Amniotic stem cell (primary cell): Measurements from ENCODE around the gene PBX4.

Experiments used
- DNase-seq: peaks from one replicate; lab custom pipeline; 2025; lab: John Stamatoyannopoulos, UW

Gene PBX4

DNA sequence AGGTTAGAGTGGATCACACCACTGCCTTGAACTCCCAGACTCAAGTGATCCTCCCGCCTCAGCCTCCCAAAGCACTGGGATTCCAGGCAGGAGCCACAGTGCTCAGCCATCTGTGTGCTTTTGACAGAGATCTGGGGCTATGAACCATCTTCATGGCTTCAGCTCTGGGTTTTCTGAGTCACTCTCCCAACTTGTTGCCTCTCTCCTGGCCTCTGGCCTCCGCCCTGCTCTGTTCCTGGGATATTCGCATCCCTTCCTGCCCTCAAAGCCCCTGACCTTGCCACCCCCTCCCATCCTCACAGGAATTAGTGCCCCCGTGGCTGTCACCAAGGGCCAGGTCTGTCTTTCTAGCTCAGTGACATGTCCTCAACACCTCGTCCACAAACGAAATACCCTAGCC, 30.7 kb upstream of the PBX4 start:
- no peak for DNase-seq

DNA sequence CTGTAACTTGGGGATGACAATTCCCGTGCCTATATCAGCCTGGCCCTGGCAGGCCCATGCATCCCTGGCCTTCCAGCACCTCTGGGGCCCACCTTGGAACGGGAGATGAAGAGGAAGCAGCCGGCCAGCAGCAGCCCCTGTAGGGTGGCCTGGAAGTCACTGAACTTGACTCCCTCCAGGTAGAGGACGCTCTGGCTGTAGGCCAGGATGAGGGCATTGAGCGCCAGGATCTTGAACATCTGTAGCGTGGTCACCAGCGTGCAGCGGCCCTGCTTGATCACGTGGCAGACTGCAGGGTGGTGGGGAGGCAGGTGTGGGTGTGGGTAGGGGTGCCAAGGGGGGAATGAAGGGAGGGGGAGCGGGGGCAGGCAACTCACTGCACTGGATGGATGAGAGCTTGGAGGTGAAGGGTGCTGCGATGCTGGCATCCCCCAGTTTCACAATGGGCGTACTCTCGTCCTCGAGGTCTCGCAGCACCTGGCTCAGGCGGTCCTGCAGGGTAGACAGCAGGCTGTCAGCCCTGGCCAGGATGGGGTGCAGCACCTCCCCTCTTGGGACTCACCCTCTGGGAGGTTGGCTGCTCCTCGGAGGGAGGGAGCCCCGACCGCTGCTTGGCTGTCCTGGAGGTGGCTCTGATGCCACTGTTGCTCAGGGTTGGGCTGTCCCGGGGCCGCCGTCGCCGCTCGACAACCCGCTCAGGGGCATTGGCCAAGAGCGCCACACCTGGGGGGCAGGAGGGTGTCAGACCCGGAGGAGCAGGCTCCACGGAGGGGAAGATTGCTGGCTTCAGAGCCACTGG, 28.7 kb upstream of the PBX4 start:
- no peak for DNase-seq

DNA sequence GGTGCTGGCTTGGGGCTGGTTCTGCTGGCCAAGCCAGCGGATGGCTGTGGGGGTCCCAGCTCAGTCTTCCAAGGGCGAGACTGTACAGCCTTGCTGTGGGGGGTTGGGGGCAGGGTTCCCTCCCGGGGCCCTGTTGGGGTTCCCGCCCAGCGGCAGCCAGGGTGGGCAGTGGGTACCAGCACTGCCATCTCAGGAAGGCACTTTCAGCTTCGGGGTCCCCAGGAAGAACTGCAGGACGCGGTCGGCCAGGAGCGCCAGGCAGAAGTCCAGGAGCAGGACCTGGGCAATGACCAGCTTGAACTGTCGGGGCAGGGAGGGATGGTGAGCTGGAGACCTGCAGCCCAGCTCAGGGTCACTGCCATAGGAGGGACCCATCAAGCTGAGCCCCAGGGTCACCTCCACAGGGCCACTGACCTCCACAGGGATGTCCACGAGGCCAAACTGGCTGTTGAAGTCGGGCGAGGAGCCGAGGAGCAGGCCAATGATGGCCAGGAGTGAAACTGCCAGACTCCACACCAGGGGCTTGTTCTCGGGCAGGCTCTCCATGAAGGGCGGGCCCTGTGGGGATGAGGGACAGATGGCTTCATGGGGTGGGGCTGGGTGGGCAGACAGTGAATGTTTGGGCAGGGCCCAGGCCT, 26.9 kb upstream of the PBX4 start:
- no peak for DNase-seq

DNA sequence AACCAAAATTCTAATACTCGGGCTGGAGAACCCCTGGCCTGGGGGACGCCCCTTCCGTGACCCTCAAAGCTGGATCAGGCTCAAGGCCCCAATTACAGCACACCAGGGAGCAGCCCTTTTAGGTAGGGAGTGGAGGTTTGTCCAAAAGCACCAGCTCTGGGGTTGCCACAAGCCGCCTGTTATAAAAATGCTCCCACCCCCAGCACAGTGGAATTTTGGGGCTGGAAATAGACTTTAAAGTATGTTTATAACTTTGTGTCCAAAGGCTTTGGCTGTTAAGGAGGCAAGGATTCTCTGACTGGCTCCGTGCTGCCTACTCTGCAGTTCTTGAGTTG, 25.5 kb upstream of the PBX4 start:
- no peak for DNase-seq

DNA sequence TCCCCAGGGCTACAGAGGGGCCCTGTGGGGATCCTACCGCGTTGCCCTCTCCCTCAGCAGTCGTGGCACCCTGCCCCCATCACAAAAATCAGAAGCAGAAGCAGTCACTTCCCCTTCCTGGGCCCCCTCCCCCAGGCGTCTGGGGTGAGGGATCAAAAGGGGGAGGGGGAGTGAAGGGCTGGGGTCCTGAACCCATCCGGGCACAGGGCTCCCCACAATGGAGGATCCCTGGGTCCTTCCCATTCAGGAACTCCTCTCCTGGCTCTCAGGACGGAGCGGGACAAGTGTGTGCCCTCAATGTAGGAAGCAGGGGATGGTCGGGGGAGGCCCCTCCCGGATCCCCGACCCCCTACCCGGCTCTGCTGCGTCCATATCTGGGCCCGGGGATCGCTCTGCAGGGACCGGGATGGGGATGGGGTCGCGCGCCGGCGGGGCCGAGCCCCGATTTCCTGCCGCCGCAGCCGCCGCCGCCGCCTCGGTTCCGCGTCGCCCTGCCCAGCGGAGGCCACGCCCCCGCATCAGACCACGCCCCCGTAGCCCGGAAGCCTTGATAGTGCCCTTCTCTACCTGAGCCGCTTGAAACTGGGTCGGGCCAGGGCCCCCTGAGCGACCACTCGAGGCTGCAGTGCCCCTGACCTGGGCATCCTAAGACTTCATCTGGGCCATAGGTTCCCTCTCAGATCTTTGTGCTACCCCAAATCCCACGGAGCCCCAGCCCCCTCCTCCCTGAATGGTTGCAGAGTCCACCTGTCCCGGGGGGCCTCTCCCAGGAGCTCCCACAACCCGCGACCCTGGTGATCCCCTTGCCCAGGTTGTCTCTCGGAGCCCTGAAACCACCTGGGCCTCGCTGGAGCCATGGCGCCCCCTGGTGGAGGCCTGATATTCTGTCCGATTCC, 24.9 kb upstream of the PBX4 start, which contains the start of gene GMIP:
TSS of gene GMIP (minus strand) at position 500 of the 896 bp plus-strand sequence. CDS start at position 372, 128 bp downstream.
- no peak for DNase-seq

DNA sequence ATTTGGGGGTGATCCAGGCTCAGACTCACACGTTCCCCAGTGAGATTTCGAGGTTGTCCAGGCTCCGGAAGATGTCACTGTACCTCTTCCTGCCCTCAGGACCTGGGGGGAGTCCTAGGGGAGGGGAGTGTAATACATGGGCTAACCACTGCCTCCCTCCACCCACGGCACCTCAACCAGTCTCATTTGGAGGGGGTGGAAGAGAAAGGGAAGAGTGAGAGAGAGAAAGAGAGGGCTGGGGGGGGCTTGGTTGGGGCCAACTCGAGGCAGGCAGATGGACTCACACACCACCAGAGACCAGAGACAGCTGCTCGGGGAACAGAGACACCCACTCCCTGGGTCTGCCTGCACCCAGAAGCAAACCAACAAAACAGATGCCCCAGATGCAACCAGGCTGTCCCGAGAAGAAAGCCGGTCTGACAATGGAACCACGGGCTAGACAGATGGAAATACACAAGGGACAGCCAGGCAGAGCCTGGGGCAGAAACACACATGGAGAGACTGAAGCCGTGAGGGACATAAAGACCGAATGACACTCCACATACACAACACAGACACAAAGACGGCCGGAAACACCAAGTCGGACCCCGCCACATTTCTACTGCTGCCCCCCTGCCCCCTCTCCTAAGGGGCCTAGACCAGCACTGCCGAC, 24.1 kb upstream of the PBX4 start:
- DNase-seq = no peak

DNA sequence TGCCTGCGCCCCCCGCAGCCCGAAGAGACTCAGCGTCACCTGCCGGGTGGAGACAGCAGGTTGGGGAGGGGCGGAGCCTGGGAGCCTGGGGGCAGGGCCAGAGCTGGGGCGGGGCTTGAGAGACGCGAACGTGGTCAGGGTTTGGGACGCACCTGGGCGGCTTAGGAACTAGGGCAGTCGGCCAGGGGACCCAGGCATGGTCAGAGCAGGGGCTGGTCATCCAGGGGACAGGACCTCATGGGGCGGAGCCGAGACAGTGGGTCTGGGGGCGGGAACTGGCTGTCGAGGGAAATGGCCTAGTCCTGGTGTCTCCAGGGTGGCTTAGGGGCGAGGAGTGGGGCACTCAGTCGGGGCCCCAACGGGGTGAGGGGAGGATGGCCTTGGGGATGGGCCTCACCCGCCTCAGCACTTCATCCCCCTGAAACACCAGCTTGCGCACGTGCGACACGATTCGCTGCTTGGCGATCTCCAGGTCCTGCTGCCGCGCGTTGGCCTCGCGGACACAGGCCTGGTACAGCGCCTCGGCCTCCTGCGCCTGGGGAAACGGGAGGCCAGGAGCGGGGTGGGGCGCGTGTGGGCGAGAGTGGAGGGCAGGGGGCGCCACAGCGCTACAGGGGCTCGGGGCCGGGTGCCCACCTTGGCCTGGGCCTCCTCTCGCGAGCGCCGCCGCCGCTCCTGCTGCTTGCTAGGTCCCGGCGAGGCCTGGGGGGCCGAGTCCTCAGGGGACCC, 19.2 kb upstream of the PBX4 start:
- DNase-seq = no peak

DNA sequence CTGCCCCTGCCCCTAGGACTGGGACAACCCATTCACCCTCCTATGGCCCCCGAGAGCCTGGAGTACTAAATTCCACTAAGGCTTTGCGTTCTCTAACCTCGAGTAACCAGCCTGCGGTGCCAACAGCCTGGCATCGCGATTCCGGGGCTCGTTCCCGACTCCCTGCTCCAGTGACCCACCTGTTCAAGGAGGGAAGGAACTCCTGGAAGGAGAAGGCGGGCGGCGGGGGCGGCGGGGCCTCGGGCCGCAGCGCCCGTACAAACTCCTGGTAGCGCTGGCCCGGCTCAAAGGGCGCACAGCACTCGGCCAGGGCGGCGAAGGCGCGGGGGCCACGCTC, 18.7 kb upstream of the PBX4 start:
- DNase-seq = no peak

DNA sequence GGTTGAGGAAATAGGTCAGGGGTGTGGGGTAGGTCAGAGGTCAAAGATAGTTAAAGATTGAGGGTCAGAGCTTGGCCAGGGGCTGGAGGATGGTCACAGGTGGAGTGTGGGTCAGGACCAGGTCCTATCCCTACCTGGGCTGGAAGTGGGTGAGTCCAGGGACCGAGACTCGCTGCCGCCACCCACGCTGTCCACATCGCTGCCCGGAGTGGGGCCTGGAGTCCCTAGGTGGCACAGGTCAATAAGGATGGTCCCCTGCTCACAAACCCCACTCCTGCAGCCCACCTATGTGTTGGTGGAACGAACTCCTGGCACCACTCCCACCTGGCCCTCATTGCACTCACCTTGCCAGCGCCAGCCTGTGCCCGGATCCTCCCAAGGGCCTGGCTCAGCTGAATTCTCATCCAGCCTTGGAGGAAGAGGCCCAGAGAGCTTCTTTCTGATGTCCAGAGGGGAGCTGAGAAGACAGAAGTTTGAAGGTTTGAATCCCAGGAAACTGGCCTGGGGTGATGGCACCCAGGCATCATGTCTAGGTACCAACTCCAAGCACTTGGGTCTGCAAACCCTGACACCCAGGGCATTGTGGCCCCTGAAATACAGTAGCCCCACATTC, 18.2 kb upstream of the PBX4 start:
- DNase-seq = no peak

DNA sequence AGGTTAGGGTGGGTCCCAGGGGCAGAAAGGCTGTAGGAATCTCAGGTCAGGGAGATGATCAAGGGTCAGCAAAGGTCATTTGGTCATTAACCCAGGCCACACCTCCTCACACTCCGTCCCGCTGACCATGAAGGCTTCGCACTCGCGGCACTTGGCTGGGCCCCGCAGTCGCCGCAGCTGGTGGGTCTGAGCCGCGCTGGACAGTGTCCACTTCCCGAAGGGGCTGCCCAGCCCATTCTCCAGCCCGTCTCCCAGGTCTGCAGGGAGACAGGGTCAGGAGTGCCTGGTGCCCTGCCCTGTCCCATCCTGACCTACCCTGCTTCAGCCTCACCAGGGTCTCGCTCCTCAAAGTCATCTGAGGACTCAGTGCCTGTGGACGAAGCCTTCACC, 16.8 kb upstream of the PBX4 start:
- DNase-seq = no peak

DNA sequence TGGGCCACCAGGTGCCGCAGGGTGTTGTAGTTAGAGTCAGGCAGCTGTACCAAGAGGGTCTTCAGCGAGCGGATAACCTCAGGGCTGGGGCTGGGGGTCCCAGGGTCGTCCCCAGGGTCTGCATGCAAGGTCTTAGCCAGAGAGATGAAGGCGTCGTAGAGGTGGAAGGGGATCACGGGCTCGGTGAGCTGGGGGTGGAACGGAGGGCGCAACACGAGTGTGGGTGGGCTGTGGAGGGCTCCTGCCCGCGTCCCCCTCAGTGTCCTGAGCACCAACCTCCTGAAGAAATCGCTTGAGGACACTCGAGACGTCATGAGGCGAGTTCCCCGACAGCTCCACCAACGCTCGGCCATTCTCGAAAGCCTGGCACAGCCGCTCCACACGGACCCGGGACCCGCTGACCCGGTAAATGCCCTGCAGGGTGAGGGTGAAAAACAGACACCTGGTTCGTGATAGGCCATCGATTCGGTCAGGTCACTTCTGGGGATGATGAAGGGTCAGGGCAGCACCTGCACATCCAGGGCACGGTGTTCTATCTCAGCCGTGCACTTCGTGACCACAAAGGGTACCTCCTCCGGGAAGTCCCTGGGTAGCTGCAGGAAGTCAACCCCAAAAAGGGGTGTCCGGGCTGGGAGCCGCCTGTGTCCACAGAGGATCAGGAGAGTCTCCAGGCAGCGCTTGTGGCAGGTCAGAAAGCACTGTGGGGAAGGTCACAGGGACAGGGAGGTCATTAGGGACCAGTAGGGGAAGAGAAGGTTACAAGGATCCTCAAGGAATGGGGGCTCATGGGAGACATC, 16.2 kb upstream of the PBX4 start:
- DNase-seq = no peak

DNA sequence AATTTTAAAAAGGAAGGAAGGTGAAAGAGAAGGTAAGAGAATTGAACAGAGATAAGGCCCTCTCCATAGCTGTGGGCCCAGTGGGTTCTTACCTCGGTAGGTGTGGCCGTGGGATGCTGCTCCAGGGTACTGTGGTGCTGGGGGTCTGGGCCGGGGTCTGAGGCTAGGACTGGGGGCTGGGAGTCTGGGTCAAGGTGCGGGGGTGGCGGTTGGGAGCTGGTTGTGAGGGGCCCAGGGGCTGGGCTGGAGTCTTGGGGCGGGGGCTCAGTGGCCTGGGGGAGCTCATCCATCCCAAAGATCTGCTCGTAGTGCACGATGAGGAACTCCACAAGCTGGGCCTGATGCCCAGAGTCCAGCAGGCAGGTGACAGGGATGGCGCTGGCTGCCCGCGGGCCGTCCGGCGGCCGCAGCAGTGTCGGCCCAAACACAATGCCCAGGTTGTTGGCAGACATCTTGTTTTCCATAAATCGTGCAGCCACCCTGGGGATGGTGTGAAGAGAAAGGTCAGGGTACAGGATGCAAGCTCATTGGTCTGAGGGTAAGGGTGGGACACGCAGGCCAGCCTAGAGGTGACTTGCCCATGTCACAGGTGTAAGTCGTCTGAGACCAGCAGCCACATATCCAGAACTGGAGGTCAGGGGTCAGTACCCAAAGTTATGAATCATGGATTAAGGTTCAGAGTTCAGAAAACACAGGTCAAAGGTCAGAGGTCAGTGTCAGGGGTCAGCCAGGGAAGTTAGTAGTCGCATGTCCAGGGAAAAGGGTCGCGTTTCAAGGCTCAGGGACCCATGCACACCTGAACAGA, 15.4 kb upstream of the PBX4 start:
- DNase-seq = no peak

DNA sequence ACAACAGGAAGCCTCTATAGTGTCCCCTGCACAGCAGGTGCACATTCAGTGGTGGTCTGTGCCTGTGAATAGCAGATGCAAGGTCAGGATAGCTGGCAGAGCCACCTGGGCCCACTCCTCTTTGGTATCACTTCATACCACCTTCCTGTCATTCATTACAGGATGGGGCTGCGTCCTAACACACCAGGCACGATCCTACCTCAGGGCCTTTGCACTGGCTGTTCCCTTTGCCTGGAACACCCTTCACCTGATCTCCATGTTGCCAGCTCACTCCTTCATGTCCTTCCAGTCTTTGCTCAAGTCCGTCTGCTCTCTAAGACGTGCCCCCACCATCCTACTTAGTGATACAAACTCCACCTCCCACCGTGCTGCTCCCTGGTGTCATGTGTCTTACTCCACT, 14.2 kb upstream of the PBX4 start:
- DNase-seq = no peak

DNA sequence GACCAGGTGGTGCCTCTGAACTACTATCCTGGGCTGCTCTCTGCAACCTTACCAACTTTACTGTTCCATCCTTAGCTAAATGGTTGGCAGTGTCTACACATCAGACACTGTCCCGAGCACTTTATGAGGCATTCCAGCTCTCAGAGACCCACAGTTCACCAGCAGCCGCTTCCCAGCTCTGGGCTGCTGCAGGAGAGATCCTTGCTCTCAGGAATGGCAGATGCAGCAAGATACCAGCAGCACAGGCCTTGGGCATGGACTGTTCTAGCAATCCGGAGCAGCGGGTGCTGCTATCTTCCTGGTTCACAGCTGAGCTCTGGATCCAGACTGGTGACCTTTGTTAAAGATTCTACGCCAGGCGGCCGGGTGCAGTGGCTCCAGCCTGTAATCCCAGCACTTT, 12.9 kb upstream of the PBX4 start:
- DNase-seq = no peak

DNA sequence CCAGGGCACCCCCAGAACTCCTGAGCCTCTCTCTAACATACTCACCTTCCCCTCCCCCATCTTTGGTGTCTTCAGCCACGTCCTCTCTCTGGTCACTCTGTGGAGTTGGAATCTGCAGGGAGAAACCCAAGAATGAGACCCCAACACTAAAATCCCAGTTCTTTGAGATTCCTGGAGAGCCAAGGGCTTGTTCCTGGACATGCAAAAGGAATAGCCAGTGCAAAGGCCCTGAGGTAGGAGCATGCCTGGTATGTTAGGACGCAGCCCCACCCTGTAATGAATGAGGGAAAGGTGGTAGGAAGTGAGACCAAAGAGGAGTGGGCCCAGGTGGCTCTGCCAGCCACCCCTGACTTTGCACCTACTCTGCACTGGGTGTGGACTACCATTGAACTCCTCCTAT, 11.9 kb upstream of the PBX4 start:
- DNase-seq = no peak

DNA sequence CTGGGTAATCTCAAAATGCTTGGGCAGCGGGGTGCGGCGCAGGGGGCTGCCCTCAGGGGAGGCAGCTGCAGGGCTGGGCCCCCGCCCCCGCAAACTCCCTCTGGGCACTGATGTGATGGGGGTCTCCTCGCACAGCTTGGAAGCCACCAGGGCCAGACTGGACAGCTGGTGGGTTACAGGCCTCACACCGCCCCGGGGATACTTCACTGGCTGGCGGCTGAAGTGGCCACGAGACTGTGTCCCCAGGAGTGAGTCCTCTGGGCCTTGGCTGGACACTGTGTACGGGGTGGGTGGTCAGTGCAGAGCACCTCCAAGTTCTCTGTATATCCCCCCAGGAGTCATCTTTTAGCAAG, 11.6 kb upstream of the PBX4 start:
- DNase-seq = no peak

DNA sequence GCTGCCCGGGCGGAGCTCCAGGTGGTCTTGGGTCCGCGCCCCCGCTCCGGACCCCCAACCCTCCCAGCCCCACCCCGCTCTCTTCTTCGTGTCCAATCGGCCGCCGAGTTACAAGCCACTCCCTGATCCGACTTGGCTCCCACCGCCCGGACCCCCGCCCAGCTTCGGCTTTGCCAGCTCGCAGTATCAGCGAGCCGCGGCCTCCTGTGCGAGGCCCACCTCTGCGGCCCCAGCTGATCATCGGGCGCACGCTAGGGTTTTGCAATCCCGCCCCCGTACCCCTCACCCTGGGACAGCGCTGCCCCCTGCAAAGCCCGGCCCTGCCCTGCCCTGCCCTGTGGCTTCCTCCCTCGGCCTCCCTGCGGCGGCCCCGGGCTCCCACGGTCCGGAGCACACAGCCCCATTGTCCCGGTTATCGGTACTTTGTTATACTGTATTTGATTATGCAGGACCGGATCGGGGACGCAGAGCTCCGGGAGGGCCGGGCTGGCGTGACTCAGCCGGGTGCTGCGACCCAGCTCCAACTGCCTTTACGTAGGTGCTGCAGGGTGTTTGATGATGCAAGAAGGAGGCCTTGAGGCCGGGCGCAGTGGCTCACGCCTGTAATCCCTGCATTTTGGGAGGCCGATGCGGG, 10.1 kb upstream of the PBX4 start:
- peak; percentile 40 for DNase-seq

DNA sequence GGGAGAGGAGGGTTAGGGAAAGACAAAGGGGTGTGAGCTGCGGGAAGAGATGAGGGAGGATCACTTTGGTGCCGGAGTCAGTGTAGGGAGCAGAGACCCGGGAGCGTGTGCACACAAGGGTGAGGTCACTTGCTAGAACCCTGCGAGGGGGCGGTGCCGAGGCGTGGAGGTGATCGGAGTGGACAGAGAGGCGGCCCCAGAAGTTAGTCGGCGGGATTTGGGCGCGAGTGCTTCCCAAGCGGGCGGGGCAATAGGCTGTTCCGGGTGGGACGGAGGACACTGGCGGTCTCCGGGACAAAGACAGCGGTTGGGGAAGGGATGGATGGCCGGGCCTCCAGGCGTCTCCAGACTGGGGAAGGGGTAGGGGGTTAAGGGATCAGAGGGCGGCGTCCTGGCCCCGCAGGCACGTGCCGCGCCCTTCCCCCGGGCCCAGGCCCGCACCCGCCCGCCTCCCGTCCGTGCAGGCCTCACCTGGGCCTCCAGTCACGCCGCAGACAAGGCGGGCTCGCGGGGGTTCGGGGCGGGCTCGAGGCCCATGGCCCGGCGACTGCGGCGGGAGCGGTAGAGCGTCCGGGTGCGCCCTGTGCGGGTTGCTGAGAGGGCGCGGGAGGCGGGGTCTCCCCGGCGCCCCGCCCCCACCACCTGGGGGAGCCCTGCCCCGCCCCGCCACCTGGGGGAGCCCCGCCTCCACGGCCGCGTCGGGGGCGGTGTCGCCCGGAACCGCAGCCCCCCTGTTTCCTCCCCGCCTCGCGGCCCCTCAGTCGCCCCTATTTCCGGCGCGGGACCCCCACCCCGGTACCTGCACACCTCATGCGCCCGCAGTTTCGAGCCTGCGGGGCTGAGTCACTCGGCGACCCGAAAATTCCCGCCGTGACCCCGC, 9.4 kb upstream of the PBX4 start, which contains the start of gene LPAR2:
TSS of gene LPAR2 (minus strand) at position 600 of the 880 bp plus-strand sequence. CDS start 945 bp downstream, outside the sequence.
- DNase-seq = no peak
